Measurements from ENCODE around the gene GSK3B. TPM values are rescaled to one million over a fixed set of nuclear protein-coding genes. Genes with fewer than 3 reads are reported as not detected.

The GSK3B gene
- total RNA-seq, 1 experiment from 2014 or later, result 56.5 TPM

GRCh38 chr3:119880966-119881365 is 213.3 kb downstream of the GSK3B start:
- H3K4me3 Mint-ChIP-seq, result no peak overlapping the region

More at GRCh38 chr3:119880966-119881365, 213.3 kb downstream of the GSK3B start:
- H3K23me2 ChIP-seq (ENCODE audit: insufficient read length, low read depth, low read length, poor library complexity, severe bottlenecking), result no peaks in the 10 kb centered on the region
- no peak overlapping the region for H2BK20ac ChIP-seq (ENCODE audit: low read depth, low read length, poor library complexity, severe bottlenecking)
- no peak for DNase-seq
- H3K9me3 Mint-ChIP-seq, result no peaks in the 10 kb centered on the region
- H2AK5ac ChIP-seq (ENCODE audit: insufficient read length, low read length), result no peak overlapping the region
- no peaks in the 10 kb centered on the region for H3K27me3 ChIP-seq (ENCODE audit: insufficient read depth, low read length)
- H3K4ac ChIP-seq (ENCODE audit: low read depth, low read length), result no peak overlapping the region
- no peak overlapping the region for H3K27ac ChIP-seq (ENCODE audit: insufficient read length, low read depth, low read length)
- H3K18ac ChIP-seq (ENCODE audit: insufficient read length, low read depth, low read length), result no peak overlapping the region
- H4K8ac ChIP-seq (replicated peaks; ENCODE audit: insufficient read length, low read depth, low read length), result no peak overlapping the region
- H3K27me3 Mint-ChIP-seq (ENCODE audit: low read depth), result no peaks in the 10 kb centered on the region
- H2AFZ ChIP-seq (ENCODE audit: low read length), result no peak overlapping the region
- no peak overlapping the region for H3K14ac ChIP-seq (ENCODE audit: insufficient read depth, low read length)
- no peaks in the 10 kb centered on the region for H3K79me1 ChIP-seq (ENCODE audit: insufficient read depth, low read depth, low read length, poor library complexity, severe bottlenecking)
- no peaks in the 10 kb centered on the region for H3K79me2 ChIP-seq (ENCODE audit: insufficient read depth, low read length)
- TF ChIP-seq CTCF (conservative IDR thresholded peaks at IDR 0.05), result no peak
- no peak overlapping the region for H3K27ac Mint-ChIP-seq
- H2BK15ac ChIP-seq (ENCODE audit: low read depth, low read length), result no peak overlapping the region
- H3K23ac ChIP-seq (ENCODE audit: insufficient read length, low read depth, low read length), result no peak overlapping the region
- no peaks in the 10 kb centered on the region for H3K4me1 ChIP-seq (ENCODE audit: insufficient read depth, low read length)
- H3K9ac ChIP-seq (ENCODE audit: extremely low read depth, insufficient read length, low read length), result no peak overlapping the region
- H3K36me3 Mint-ChIP-seq (ENCODE audit: insufficient read depth in 1 of 3, low read depth in 3 of 3), result peaks cover 5 to 25% (median 12%) of the 10 kb centered on the region in 3 experiments; a peak in 6 of 7 replicates
- no peaks in the 10 kb centered on the region for H4K20me1 ChIP-seq (ENCODE audit: control insufficient read depth, insufficient read depth, insufficient read length)
- peaks cover 8 to 12% of the 10 kb centered on the region in 2 experiments for H3K4me1 Mint-ChIP-seq
- no peak overlapping the region for H4K5ac ChIP-seq (ENCODE audit: insufficient read length, low read depth, low read length)
- H2BK120ac ChIP-seq (ENCODE audit: low read depth, low read length, poor library complexity, severe bottlenecking), result no peak overlapping the region
- H3K56ac ChIP-seq (ENCODE audit: insufficient read length, low read depth, low read length), result no peak overlapping the region
- H2BK12ac ChIP-seq (ENCODE audit: insufficient read length, low read depth, low read length), result no peak overlapping the region
- no peak overlapping the region for H2BK5ac ChIP-seq (ENCODE audit: insufficient read length, low read length)
- H3T11ph ChIP-seq (ENCODE audit: low read length), result no peak overlapping the region
- no peak overlapping the region for H3K4me2 ChIP-seq (ENCODE audit: insufficient read depth, insufficient read length, low read length)
- H4K91ac ChIP-seq (ENCODE audit: insufficient read length, low read depth, low read length), result no peak overlapping the region
- WGBS (ENCODE audit: extremely low coverage, insufficient read length, low lambda C conversion rate), result no CpG with 5 or more reads among the region's 1 CpG
- no peaks in the 10 kb centered on the region for H3K9me3 ChIP-seq (ENCODE audit: control insufficient read depth, low read depth, low read length)
